ENCODE data around the gene ADAMTSL4. TPM values are rescaled to one million over a fixed set of nuclear protein-coding genes. Genes with fewer than 3 reads are reported as not detected.
A peak's percentile ranks its signal among the peaks of the same experiment; 100 is the strongest.

Gene ADAMTSL4
- total RNA-seq, 1 donor from 2014 or later, result 12.5 TPM

- Mint-ChIP-seq H3K36me3 (no peaks in the 10 kb centered on the region), H3K27ac (peak overlapping the region; percentile 100), H3K9me3 (no peaks in the 10 kb centered on the region), H3K4me1 (ENCODE audit: unreplicated experiment) (peaks cover 38% of the 10 kb centered on the region), H3K4me3 (peak overlapping the region; percentile 96), H3K27me3 (no peaks in the 10 kb centered on the region)
- DNase-seq (ENCODE audit: extremely low spot score, unreplicated experiment), result peak; percentile 92
- TF ChIP-seq, protein P1, sequence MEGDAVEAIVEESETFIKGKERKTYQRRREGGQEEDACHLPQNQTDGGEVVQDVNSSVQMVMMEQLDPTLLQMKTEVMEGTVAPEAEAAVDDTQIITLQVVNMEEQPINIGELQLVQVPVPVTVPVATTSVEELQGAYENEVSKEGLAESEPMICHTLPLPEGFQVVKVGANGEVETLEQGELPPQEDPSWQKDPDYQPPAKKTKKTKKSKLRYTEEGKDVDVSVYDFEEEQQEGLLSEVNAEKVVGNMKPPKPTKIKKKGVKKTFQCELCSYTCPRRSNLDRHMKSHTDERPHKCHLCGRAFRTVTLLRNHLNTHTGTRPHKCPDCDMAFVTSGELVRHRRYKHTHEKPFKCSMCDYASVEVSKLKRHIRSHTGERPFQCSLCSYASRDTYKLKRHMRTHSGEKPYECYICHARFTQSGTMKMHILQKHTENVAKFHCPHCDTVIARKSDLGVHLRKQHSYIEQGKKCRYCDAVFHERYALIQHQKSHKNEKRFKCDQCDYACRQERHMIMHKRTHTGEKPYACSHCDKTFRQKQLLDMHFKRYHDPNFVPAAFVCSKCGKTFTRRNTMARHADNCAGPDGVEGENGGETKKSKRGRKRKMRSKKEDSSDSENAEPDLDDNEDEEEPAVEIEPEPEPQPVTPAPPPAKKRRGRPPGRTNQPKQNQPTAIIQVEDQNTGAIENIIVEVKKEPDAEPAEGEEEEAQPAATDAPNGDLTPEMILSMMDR (conservative IDR thresholded peaks at IDR 0.05), result no peak
These were observed 12.2 kb downstream of the ADAMTSL4 start for GRCh38 chr1:150561254-150561973.

DNA sequence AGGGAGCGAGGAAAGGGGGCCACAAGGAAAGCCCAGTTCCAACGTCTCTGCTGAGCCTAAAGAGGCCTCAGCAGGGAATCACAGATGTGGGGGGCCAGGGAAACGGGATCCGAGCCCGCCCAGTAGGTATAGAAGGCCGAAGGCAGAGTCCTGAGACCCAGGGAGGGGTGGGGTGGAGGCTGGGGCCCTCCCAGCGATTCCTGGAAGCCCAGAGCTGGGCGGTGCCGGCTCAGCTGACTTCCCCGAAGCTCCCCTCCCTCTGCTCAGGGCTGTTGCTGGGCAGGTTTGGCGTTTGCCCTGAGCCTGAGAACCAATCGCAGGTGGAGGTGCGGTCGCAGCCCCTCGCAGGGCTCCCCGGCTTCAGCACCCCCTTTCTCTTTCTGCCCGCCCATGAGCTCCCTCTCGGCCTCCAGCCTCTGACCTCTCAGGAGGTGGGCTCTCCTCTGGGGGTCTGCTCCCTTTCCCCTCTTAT is 12.8 kb downstream of the ADAMTSL4 start:
- TF ChIP-seq, protein P1 (conservative IDR thresholded peaks at IDR 0.05), result no peak
- DNase-seq (ENCODE audit: extremely low spot score, unreplicated experiment), result peak; percentile 90
- H3K27me3 Mint-ChIP-seq, result no peaks in the 10 kb centered on the region
- H3K36me3 Mint-ChIP-seq, result no peaks in the 10 kb centered on the region
- H3K4me3 Mint-ChIP-seq, result peak overlapping the region; percentile 96
- no peaks in the 10 kb centered on the region for H3K9me3 Mint-ChIP-seq
- H3K4me1 Mint-ChIP-seq (ENCODE audit: unreplicated experiment), result peaks cover 38% of the 10 kb centered on the region
- H3K27ac Mint-ChIP-seq, result peak overlapping the region; percentile 100

DNA sequence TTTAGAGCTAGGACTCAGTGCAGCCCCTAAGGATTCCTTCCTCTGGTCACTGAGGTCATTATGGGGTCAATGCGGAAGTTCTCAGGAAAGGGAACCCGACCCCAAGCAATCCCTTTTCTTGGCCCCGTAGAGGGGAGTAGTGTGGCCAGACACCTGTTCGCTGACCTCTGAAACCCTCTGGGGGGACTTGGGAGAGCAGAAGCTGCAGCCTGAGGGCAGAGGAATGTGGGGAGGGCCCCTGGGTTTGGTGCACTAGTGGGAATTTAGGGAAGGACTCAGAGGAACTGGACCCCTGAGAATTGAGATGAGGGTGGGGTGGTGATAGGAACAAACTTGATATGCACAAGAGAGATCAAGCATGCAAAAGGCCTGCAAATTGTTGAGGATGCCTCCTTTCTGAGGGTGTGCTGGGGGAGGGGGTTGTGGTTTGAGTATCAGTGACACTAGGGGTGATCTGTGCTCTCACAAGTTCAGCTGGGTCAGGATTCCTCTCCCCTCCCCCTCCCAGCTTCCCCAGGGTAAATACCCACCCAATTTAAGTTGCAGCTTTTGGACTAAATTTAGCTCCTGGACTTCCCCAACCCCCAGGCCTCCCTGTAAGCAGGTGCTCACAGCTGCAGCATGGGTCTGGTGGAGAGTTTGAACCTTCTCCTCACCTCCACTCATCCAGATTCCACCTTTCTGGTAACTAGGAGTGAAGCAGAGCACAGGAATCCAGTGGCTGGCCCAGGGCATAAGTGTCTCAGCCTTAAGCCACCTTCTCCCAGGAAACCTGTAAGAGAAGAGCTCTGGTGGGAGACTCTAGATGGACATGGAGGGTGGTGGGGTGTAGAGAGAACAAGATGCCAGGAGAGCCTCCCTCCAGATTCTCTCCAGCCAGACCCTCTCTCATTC is 13.5 kb downstream of the ADAMTSL4 start:
- TF ChIP-seq, protein P1 (conservative IDR thresholded peaks at IDR 0.05), result no peak
- peak overlapping the region; percentile 100 for H3K27ac Mint-ChIP-seq
- no peak for DNase-seq (ENCODE audit: extremely low spot score, unreplicated experiment)
- H3K36me3 Mint-ChIP-seq, result no peaks in the 10 kb centered on the region
- peaks cover 45% of the 10 kb centered on the region for H3K4me1 Mint-ChIP-seq (ENCODE audit: unreplicated experiment)
- H3K27me3 Mint-ChIP-seq, result no peaks in the 10 kb centered on the region
- no peaks in the 10 kb centered on the region for H3K9me3 Mint-ChIP-seq
- peak overlapping the region; percentile 96 for H3K4me3 Mint-ChIP-seq

- H3K36me3 Mint-ChIP-seq, result no peaks in the 10 kb centered on the region
- peaks cover 53% of the 10 kb centered on the region for H3K4me1 Mint-ChIP-seq (ENCODE audit: unreplicated experiment)
- peak overlapping the region; percentile 100 for H3K27ac Mint-ChIP-seq
- TF ChIP-seq, protein P1 (conservative IDR thresholded peaks at IDR 0.05), result no peak
- H3K4me3 Mint-ChIP-seq, result peak overlapping the region; percentile 96
- H3K27me3 Mint-ChIP-seq, result no peaks in the 10 kb centered on the region
- H3K9me3 Mint-ChIP-seq, result no peaks in the 10 kb centered on the region
- no peak for DNase-seq (ENCODE audit: extremely low spot score, unreplicated experiment)
These were observed 14.3 kb downstream of the ADAMTSL4 start for GRCh38 chr1:150563340-150564038.
